ENCODE results near the gene IFT22. TPM values are rescaled to one million over a fixed set of nuclear protein-coding genes. Genes with fewer than 3 reads are reported as not detected.
"Not testable (repeated sequence)": the region's sequence is repeated elsewhere in the genome, so short reads cannot be mapped to it uniquely, and the experiment has no call there.

The IFT22 gene
- total and polyA plus RNA-seq, 2 of the 4 experiments (the other 2 are of a cell fraction), result 29.3 to 34.1 TPM

DNA sequence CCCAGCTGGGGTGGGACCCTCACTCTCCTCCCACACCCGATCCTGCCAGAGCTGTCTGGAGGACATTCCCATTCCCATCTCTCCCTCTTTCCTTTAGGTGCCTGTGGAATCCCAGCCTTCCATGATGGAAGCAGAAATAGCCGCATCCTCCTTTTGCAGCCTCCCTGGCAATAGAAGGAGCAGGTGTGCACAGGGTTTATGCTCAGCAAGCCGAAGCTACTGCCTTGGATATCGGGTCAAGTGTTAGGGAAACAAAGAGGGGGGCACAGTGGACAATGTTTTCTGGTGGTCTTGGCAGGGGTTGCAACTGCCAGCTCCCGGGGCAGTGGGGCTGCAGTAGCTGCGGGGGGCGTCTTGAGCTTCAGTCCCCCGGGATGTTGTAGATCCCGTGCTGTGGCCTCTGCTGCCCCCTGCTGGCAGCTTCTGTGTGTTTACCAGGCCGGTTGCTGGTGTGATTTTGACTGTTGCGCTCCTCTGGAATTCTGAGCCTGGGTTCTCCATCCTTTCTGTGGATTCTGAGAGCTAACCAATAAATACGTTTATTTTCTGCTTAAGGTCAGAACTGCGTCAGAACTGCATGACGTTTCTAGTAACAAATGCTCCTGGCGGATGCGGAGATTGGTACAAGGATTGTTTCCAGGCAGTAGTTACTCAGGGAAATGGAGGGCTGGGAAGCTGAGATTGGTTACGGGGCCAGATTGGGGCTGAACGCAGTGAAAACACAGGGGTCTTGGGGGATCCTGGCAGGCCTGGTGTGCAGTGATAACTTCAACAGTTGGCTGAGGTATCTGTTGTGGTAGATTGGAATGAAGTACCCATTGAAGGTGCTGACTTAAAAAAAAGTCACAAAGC lies 31.2 kb downstream of the IFT22 start:
- H4K91ac ChIP-seq (ENCODE audit: insufficient read depth, low read depth, low read length); H3K9ac ChIP-seq (ENCODE audit: low read depth, low read length); H4K5ac ChIP-seq (ENCODE audit: low read depth, low read length); H2BK15ac ChIP-seq (ENCODE audit: low read depth, low read length); H2BK5ac ChIP-seq (ENCODE audit: low read depth, low read length, poor library complexity, severe bottlenecking); H3K4ac ChIP-seq (ENCODE audit: low read depth, low read length); H2BK120ac ChIP-seq (ENCODE audit: low read depth, low read length); H3K27ac ChIP-seq (ENCODE audit: insufficient read depth, low read length); H4K8ac ChIP-seq (ENCODE audit: low read depth in 2 of 2, low read length in 2 of 2); H3K23ac ChIP-seq (ENCODE audit: low read depth, low read length); H2AK9ac ChIP-seq (replicated peaks; ENCODE audit: low read depth, low read length, poor library complexity); H2BK20ac ChIP-seq (ENCODE audit: low read depth, low read length); H3K18ac ChIP-seq (ENCODE audit: low read depth, low read length); H3K14ac ChIP-seq (replicated peaks; ENCODE audit: low read depth, low read length); H3K4me3 ChIP-seq (ENCODE audit: insufficient read depth, low read depth, low read length); H4K20me1 ChIP-seq (ENCODE audit: insufficient read depth, low read length); H3K79me1 ChIP-seq (ENCODE audit: low read depth in 1 of 2, low read length in 2 of 2); dilution Hi-C loops (cut with HindIII; ENCODE audit: low sequenced_read_pairs, unreplicated experiment); H2AK5ac ChIP-seq (ENCODE audit: low read depth, low read length); H3K9me3 ChIP-seq (ENCODE audit: control insufficient read depth, insufficient read depth, low read length); POLR2A ChIA-PET (ENCODE audit: unreplicated experiment); H3K56ac ChIP-seq (ENCODE audit: extremely low read depth, insufficient read depth, low read length); H2AFZ ChIP-seq (replicated peaks; ENCODE audit: low read length, poor library complexity); BruUV-seq (replicated peaks); H3K36me3 ChIP-seq (ENCODE audit: control insufficient read depth, insufficient read depth, low read length); intact Hi-C loops (cut with micrococcal nuclease); H3K4me1 ChIP-seq (ENCODE audit: control insufficient read depth, insufficient read depth, low read length); H3K9me1 ChIP-seq (ENCODE audit: insufficient read depth, low read length); H3K4me2 ChIP-seq (ENCODE audit: low read depth, low read length): not testable (repeated sequence)
- peaks cover 68% of the 10 kb centered on the region for H3K27me3 ChIP-seq (ENCODE audit: control insufficient read depth, insufficient read depth, low read length)
- ATAC-seq (ENCODE audit: low read depth), result peak; percentile 93
- CTCF ChIA-PET, result interaction anchor here (0.9 to 2.6 kb wide), 2 partner anchors 8 to 146 kb away, joined by 3 to 7 read pairs; no protein-coding TSS in a partner anchor
- DNase-seq, result peak; percentile 24
- in situ Hi-C loops (cut with MboI; ENCODE audit: low sequenced_read_pairs), result loop anchor here (25.0 kb wide), 1 partner anchor 1303 kb away; the partner anchor contains the start of gene AZGP1
- 21% methylated on average over 4 of the region's 18 CpGs; no CpG with 5 or more reads in 1 of the 2 experiments for WGBS, 2 experiments (ENCODE audit: extremely low coverage in 2 of 2, insufficient read length in 1 of 2)
- TF ChIP-seq, protein P1, sequence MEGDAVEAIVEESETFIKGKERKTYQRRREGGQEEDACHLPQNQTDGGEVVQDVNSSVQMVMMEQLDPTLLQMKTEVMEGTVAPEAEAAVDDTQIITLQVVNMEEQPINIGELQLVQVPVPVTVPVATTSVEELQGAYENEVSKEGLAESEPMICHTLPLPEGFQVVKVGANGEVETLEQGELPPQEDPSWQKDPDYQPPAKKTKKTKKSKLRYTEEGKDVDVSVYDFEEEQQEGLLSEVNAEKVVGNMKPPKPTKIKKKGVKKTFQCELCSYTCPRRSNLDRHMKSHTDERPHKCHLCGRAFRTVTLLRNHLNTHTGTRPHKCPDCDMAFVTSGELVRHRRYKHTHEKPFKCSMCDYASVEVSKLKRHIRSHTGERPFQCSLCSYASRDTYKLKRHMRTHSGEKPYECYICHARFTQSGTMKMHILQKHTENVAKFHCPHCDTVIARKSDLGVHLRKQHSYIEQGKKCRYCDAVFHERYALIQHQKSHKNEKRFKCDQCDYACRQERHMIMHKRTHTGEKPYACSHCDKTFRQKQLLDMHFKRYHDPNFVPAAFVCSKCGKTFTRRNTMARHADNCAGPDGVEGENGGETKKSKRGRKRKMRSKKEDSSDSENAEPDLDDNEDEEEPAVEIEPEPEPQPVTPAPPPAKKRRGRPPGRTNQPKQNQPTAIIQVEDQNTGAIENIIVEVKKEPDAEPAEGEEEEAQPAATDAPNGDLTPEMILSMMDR (conservative IDR thresholded peaks at IDR 0.05; ENCODE audit: low read depth, low read length), result peak; percentile 42
- TF ChIP-seq RAD21 (IDR thresholded peaks at IDR 0.05; ENCODE audit: low read length), result 0 out of 2 replicates have a peak, but pooled peaks have one; percentile 20
- TF ChIP-seq BHLHE40 (IDR thresholded peaks at IDR 0.05; ENCODE audit: low read depth, low read length), result peak; percentile 42; the same call in 1 of the 2 replicates

GRCh38 chr7:101289687-101290086 lies 31.9 kb downstream of the IFT22 start:
- H3K18ac ChIP-seq (ENCODE audit: low read depth, low read length); H2AFZ ChIP-seq (replicated peaks; ENCODE audit: low read length, poor library complexity); H3K27ac ChIP-seq (ENCODE audit: insufficient read depth, low read length); intact Hi-C loops (cut with micrococcal nuclease); DNase-seq; dilution Hi-C loops (cut with HindIII; ENCODE audit: low sequenced_read_pairs, unreplicated experiment); H3K36me3 ChIP-seq (ENCODE audit: control insufficient read depth, insufficient read depth, low read length); H2BK20ac ChIP-seq (ENCODE audit: low read depth, low read length); H3K9ac ChIP-seq (ENCODE audit: low read depth, low read length); H3K9me1 ChIP-seq (ENCODE audit: insufficient read depth, low read length); H2AK5ac ChIP-seq (ENCODE audit: low read depth, low read length); H4K8ac ChIP-seq (ENCODE audit: low read depth in 2 of 2, low read length in 2 of 2); H3K4ac ChIP-seq (ENCODE audit: low read depth, low read length); H3K56ac ChIP-seq (ENCODE audit: extremely low read depth, insufficient read depth, low read length); CTCF ChIA-PET; H3K4me2 ChIP-seq (ENCODE audit: low read depth, low read length); H4K91ac ChIP-seq (ENCODE audit: insufficient read depth, low read depth, low read length); H4K5ac ChIP-seq (ENCODE audit: low read depth, low read length); H3K23ac ChIP-seq (ENCODE audit: low read depth, low read length); H3K79me1 ChIP-seq (ENCODE audit: low read depth in 1 of 2, low read length in 2 of 2); POLR2A ChIA-PET (ENCODE audit: unreplicated experiment); H2BK15ac ChIP-seq (ENCODE audit: low read depth, low read length); H4K20me1 ChIP-seq (ENCODE audit: insufficient read depth, low read length); H3K4me3 ChIP-seq (ENCODE audit: insufficient read depth, low read depth, low read length); H2BK5ac ChIP-seq (ENCODE audit: low read depth, low read length, poor library complexity, severe bottlenecking); H3K14ac ChIP-seq (replicated peaks; ENCODE audit: low read depth, low read length); H2AK9ac ChIP-seq (replicated peaks; ENCODE audit: low read depth, low read length, poor library complexity); H2BK120ac ChIP-seq (ENCODE audit: low read depth, low read length); H3K4me1 ChIP-seq (ENCODE audit: control insufficient read depth, insufficient read depth, low read length); H3K9me3 ChIP-seq (ENCODE audit: control insufficient read depth, insufficient read depth, low read length); BruUV-seq (replicated peaks): not testable (repeated sequence)
- peaks cover 66% of the 10 kb centered on the region for H3K27me3 ChIP-seq (ENCODE audit: control insufficient read depth, insufficient read depth, low read length)
- peak; percentile 28 for ATAC-seq (ENCODE audit: low read depth)
- in situ Hi-C loops (cut with MboI; ENCODE audit: low sequenced_read_pairs), result loop anchor here (10.0 to 25.0 kb wide), 2 partner anchors 395 to 1302 kb away; partner anchors contain the start of genes ACHE and AZGP1
- WGBS, 2 experiments (ENCODE audit: extremely low coverage in 2 of 2, insufficient read length in 1 of 2), result 29% methylated on average over 1 of the region's 4 CpGs; no CpG with 5 or more reads in 1 of the 2 experiments
